ENCODE data around the gene UCHL5. TPM values are rescaled to one million over a fixed set of nuclear protein-coding genes. Genes with fewer than 3 reads are reported as not detected.

UCHL5 gene
- total and polyA plus RNA-seq, 2 experiments from 2014 or later, result 42.5 to 67.1 TPM

DNA sequence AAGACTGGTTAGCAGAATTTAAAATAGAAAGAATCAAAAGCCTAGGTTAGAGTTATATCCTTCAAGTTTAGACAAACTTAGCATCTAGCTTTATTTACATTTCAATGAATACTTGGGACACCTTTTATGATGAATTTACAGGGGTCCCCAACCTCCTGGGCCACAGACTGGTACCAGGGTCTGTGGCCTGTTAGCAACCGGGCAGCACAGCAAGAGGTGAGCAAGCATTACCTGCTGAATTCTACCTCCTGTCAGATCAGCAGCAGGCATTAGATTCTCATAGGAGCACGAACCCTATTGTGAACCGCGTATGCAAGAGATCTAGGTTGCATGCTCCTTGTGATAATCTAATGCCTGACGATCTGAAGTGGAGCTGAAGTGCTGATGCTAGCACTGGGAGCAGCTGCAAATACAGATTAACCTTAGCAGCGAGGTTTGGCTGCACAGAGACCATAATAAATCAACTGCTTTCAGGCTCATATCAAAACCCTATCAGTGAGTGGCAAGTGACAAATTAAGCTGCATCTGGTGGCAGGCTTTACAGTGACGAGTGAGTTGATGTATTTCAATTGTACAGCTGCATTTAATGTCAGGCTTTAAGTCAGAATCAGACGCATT, 82.0 kb downstream of the UCHL5 start (continued):
- TF ChIP-seq, protein P1, sequence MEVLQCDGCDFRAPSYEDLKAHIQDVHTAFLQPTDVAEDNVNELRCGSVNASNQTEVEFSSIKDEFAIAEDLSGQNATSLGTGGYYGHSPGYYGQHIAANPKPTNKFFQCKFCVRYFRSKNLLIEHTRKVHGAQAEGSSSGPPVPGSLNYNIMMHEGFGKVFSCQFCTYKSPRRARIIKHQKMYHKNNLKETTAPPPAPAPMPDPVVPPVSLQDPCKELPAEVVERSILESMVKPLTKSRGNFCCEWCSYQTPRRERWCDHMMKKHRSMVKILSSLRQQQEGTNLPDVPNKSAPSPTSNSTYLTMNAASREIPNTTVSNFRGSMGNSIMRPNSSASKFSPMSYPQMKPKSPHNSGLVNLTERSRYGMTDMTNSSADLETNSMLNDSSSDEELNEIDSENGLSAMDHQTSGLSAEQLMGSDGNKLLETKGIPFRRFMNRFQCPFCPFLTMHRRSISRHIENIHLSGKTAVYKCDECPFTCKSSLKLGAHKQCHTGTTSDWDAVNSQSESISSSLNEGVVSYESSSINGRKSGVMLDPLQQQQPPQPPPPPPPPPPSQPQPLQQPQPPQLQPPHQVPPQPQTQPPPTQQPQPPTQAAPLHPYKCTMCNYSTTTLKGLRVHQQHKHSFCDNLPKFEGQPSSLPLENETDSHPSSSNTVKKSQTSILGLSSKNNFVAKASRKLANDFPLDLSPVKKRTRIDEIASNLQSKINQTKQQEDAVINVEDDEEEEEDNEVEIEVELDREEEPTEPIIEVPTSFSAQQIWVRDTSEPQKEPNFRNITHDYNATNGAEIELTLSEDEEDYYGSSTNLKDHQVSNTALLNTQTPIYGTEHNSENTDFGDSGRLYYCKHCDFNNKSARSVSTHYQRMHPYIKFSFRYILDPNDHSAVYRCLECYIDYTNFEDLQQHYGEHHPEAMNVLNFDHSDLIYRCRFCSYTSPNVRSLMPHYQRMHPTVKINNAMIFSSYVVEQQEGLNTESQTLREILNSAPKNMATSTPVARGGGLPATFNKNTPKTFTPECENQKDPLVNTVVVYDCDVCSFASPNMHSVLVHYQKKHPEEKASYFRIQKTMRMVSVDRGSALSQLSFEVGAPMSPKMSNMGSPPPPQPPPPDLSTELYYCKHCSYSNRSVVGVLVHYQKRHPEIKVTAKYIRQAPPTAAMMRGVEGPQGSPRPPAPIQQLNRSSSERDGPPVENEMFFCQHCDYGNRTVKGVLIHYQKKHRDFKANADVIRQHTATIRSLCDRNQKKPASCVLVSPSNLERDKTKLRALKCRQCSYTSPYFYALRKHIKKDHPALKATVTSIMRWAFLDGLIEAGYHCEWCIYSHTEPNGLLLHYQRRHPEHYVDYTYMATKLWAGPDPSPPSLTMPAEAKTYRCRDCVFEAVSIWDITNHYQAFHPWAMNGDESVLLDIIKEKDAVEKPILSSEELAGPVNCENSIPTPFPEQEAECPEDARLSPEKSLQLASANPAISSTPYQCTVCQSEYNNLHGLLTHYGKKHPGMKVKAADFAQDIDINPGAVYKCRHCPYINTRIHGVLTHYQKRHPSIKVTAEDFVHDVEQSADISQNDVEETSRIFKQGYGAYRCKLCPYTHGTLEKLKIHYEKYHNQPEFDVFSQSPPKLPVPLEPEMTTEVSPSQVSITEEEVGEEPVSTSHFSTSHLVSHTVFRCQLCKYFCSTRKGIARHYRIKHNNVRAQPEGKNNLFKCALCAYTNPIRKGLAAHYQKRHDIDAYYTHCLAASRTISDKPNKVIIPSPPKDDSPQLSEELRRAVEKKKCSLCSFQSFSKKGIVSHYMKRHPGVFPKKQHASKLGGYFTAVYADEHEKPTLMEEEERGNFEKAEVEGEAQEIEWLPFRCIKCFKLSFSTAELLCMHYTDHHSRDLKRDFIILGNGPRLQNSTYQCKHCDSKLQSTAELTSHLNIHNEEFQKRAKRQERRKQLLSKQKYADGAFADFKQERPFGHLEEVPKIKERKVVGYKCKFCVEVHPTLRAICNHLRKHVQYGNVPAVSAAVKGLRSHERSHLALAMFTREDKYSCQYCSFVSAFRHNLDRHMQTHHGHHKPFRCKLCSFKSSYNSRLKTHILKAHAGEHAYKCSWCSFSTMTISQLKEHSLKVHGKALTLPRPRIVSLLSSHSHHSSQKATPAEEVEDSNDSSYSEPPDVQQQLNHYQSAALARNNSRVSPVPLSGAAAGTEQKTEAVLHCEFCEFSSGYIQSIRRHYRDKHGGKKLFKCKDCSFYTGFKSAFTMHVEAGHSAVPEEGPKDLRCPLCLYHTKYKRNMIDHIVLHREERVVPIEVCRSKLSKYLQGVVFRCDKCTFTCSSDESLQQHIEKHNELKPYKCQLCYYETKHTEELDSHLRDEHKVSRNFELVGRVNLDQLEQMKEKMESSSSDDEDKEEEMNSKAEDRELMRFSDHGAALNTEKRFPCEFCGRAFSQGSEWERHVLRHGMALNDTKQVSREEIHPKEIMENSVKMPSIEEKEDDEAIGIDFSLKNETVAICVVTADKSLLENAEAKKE (CRISPR knock-in tag; IDR thresholded peaks at IDR 0.05), result no peak
- TF ChIP-seq JUNB (IDR thresholded peaks at IDR 0.05; ENCODE audit: unreplicated experiment) (no peak), EZH2 (IDR thresholded peaks at IDR 0.05; ENCODE audit: low read depth, unreplicated experiment) (no peak), CREB1 (CRISPR knock-in tag; IDR thresholded peaks at IDR 0.05; ENCODE audit: low read depth) (no peak), ZNF331 (CRISPR knock-in tag; IDR thresholded peaks at IDR 0.05; ENCODE audit: low read depth) (no peak), POLR2AphosphoS5 (IDR thresholded peaks at IDR 0.05; ENCODE audit: low read depth) (no peak), STAT1 (IDR thresholded peaks at IDR 0.05; ENCODE audit: unreplicated experiment) (no peak), NANOG (IDR thresholded peaks at IDR 0.05; ENCODE audit: borderline replicate concordance) (no peak)
- TF ChIP-seq, protein P2, sequence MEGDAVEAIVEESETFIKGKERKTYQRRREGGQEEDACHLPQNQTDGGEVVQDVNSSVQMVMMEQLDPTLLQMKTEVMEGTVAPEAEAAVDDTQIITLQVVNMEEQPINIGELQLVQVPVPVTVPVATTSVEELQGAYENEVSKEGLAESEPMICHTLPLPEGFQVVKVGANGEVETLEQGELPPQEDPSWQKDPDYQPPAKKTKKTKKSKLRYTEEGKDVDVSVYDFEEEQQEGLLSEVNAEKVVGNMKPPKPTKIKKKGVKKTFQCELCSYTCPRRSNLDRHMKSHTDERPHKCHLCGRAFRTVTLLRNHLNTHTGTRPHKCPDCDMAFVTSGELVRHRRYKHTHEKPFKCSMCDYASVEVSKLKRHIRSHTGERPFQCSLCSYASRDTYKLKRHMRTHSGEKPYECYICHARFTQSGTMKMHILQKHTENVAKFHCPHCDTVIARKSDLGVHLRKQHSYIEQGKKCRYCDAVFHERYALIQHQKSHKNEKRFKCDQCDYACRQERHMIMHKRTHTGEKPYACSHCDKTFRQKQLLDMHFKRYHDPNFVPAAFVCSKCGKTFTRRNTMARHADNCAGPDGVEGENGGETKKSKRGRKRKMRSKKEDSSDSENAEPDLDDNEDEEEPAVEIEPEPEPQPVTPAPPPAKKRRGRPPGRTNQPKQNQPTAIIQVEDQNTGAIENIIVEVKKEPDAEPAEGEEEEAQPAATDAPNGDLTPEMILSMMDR (conservative IDR thresholded peaks at IDR 0.05; ENCODE audit: low read depth in 2 of 2), result no peak
- TF ChIP-seq, protein P3, sequence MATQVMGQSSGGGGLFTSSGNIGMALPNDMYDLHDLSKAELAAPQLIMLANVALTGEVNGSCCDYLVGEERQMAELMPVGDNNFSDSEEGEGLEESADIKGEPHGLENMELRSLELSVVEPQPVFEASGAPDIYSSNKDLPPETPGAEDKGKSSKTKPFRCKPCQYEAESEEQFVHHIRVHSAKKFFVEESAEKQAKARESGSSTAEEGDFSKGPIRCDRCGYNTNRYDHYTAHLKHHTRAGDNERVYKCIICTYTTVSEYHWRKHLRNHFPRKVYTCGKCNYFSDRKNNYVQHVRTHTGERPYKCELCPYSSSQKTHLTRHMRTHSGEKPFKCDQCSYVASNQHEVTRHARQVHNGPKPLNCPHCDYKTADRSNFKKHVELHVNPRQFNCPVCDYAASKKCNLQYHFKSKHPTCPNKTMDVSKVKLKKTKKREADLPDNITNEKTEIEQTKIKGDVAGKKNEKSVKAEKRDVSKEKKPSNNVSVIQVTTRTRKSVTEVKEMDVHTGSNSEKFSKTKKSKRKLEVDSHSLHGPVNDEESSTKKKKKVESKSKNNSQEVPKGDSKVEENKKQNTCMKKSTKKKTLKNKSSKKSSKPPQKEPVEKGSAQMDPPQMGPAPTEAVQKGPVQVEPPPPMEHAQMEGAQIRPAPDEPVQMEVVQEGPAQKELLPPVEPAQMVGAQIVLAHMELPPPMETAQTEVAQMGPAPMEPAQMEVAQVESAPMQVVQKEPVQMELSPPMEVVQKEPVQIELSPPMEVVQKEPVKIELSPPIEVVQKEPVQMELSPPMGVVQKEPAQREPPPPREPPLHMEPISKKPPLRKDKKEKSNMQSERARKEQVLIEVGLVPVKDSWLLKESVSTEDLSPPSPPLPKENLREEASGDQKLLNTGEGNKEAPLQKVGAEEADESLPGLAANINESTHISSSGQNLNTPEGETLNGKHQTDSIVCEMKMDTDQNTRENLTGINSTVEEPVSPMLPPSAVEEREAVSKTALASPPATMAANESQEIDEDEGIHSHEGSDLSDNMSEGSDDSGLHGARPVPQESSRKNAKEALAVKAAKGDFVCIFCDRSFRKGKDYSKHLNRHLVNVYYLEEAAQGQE (IDR thresholded peaks at IDR 0.05; ENCODE audit: unreplicated experiment), result no peak

Measured in GM23338 (cell line).